Measurements from ENCODE around the gene KIAA0319L. TPM values are rescaled to one million over a fixed set of nuclear protein-coding genes. Genes with fewer than 3 reads are reported as not detected.

Gene KIAA0319L
- total RNA-seq, 1 donor from 2014 or later, result 50.6 TPM

- Histone ChIP-seq H3K36me3 (peaks cover 0 to 29% of the 10 kb centered on the region in 2 donors), H3K4me3 (no peak overlapping the region), H3K9me3 (no peaks in the 10 kb centered on the region), H3K27me3 (no peaks in the 10 kb centered on the region), H3K27ac (no peak overlapping the region), H3K4me1 (no peaks in the 10 kb centered on the region)
- DNase-seq (ENCODE audit: extremely low spot score in 2 of 2), result no peak
- intact Hi-C loops (cut with DNase I), result no loop called here
- TF ChIP-seq POLR2AphosphoS5 (IDR thresholded peaks at IDR 0.05; ENCODE audit: insufficient read depth in 1 of 2, low read depth in 1 of 2) (no peak), POLR2A (IDR thresholded peaks at IDR 0.05) (no peak)
- TF ChIP-seq, protein P1, sequence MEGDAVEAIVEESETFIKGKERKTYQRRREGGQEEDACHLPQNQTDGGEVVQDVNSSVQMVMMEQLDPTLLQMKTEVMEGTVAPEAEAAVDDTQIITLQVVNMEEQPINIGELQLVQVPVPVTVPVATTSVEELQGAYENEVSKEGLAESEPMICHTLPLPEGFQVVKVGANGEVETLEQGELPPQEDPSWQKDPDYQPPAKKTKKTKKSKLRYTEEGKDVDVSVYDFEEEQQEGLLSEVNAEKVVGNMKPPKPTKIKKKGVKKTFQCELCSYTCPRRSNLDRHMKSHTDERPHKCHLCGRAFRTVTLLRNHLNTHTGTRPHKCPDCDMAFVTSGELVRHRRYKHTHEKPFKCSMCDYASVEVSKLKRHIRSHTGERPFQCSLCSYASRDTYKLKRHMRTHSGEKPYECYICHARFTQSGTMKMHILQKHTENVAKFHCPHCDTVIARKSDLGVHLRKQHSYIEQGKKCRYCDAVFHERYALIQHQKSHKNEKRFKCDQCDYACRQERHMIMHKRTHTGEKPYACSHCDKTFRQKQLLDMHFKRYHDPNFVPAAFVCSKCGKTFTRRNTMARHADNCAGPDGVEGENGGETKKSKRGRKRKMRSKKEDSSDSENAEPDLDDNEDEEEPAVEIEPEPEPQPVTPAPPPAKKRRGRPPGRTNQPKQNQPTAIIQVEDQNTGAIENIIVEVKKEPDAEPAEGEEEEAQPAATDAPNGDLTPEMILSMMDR (IDR thresholded peaks at IDR 0.05), result no peak
Observed at GRCh38 chr1:35463232-35463631, 94.0 kb downstream of the KIAA0319L start.

DNA sequence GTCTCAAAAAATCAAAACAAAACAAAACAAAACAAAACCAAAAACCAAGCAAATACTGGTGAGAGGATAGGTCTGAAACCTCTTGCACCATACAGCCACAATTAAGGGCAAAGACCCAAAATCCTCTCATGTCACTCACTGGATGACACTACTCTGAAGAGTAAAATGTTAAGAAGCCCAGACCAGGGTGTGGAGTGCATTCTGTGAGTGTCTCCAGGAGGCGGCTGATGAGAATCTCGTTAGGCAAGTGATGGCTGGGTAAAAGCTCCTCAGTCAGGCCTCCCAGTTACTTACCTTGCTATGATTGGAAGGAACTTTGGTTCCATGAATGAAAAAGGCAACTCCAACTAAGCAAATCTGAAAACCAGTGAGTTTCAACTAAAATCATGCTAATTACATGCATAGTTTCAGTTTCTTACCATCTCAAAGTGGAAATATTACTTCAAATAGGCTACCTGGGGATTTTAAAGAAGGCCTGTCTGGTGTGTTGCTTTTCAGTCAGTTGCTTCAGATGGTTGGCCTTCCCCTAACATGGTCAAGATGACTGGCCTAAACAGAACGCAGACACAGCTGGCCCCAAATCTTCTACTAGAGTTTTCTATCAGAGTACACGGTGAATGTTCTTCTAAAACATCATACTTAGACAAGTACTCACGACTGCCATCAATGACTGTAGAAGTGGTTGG lies 95.1 kb downstream of the KIAA0319L start:
- TF ChIP-seq, protein P1 (IDR thresholded peaks at IDR 0.05), result no peak
- TF ChIP-seq POLR2A (IDR thresholded peaks at IDR 0.05), result no peak
- TF ChIP-seq POLR2AphosphoS5 (IDR thresholded peaks at IDR 0.05; ENCODE audit: insufficient read depth in 1 of 2, low read depth in 1 of 2), result no peak
- Histone ChIP-seq H3K27ac (no peak overlapping the region), H3K9me3 (no peaks in the 10 kb centered on the region), H3K27me3 (no peaks in the 10 kb centered on the region), H3K4me3 (no peak overlapping the region), H3K4me1 (no peaks in the 10 kb centered on the region), H3K36me3 (peaks cover 0 to 28% of the 10 kb centered on the region in 2 donors)
- no peak for DNase-seq (ENCODE audit: extremely low spot score in 2 of 2)
- intact Hi-C loops (cut with DNase I), result no loop called here

DNA sequence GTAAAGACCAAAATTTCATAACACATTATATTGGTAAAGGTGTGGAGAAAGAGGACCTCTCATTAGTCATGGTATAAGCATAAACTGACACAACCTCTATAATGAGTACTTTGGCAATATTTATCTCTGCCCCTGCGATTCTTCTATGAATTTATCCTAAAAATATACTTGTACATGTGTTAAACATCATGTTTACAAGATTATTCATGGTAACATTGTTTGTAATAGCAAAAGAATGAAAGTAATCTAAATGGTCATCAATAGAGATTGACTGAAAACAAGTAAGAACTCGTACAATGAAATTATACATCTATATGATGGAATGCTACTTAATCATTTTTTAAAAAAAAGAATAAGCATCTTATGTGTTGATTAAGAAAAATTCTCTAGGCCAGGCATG lies 96.4 kb downstream of the KIAA0319L start:
- H3K27ac ChIP-seq, result no peak overlapping the region
- TF ChIP-seq POLR2AphosphoS5 (IDR thresholded peaks at IDR 0.05; ENCODE audit: insufficient read depth in 1 of 2, low read depth in 1 of 2), result no peak
- no peak for TF ChIP-seq POLR2A (IDR thresholded peaks at IDR 0.05)
- H3K4me1 ChIP-seq, result no peaks in the 10 kb centered on the region
- intact Hi-C loops (cut with DNase I), result no loop called here
- peaks cover 0 to 21% of the 10 kb centered on the region in 2 donors for H3K36me3 ChIP-seq
- no peaks in the 10 kb centered on the region for H3K27me3 ChIP-seq
- H3K9me3 ChIP-seq, result no peaks in the 10 kb centered on the region
- no peak overlapping the region for H3K4me3 ChIP-seq
- DNase-seq (ENCODE audit: extremely low spot score in 2 of 2), result no peak

DNA sequence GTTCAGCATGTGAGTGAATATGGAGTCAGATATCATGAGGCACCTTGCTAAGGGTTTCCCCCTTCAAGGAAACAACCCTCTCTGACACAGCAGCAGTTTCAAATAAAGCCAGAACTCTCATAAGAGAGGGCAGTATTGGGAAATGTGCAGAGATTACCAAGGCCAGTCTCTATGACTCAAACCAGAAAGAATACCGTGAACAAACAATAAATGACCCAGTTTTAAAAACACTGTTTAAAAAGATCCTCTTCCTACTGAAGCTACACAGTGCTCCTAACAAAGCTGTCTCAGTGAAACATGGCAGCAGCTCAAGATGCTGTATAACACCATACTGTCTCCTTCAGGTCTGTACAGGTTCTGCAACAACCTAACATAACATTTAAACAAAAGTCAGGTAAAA lies 102.6 kb downstream of the KIAA0319L start:
- no peaks in the 10 kb centered on the region for H3K36me3 ChIP-seq

DNA sequence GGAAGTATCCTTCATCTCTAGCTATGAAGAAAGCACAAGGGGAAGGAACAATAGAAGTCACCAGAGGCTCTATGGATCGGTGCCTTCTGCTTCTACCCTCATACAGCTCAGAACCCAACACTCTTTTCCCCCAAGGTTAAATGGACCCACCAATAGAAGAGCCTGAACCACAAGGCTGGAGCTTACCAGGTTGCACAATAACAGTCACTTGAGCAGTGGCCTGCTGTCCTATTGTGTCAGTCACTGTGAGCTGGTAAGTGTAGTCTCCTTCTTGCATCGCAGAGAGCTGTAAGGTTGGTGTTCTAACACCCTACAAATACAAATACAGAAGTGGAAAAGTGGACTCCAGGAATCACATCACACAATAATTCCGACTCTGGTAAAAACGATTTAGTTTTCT lies 103.0 kb downstream of the KIAA0319L start:
- no peak overlapping the region for H3K4me3 ChIP-seq
- H3K4me1 ChIP-seq, result peaks cover 48% of the 10 kb centered on the region
- DNase-seq (ENCODE audit: extremely low spot score in 2 of 2), result no peak
- H3K27me3 ChIP-seq, result no peaks in the 10 kb centered on the region
- H3K27ac ChIP-seq, result peak overlapping the region; percentile 76
- no peaks in the 10 kb centered on the region for H3K9me3 ChIP-seq
- intact Hi-C loops (cut with DNase I), result loop anchor here (5.0 to 10.0 kb wide), 2 partner anchors 108 to 271 kb away; no protein-coding TSS in a partner anchor
- TF ChIP-seq POLR2A (IDR thresholded peaks at IDR 0.05) (no peak), POLR2AphosphoS5 (IDR thresholded peaks at IDR 0.05; ENCODE audit: insufficient read depth in 1 of 2, low read depth in 1 of 2) (no peak)
- TF ChIP-seq, protein P1 (IDR thresholded peaks at IDR 0.05), result no peak
- no peaks in the 10 kb centered on the region for H3K36me3 ChIP-seq

More for the DNA sequence above, 102.6 kb downstream of the KIAA0319L start:
- intact Hi-C loops (cut with DNase I), result loop anchor here (5.0 to 10.0 kb wide), 2 partner anchors 108 to 270 kb away; no protein-coding TSS in a partner anchor
- no peak for DNase-seq (ENCODE audit: extremely low spot score in 2 of 2)
- no peaks in the 10 kb centered on the region for H3K9me3 ChIP-seq
- no peak overlapping the region for H3K4me3 ChIP-seq
- TF ChIP-seq POLR2AphosphoS5 (IDR thresholded peaks at IDR 0.05; ENCODE audit: insufficient read depth in 1 of 2, low read depth in 1 of 2) (no peak), POLR2A (IDR thresholded peaks at IDR 0.05) (no peak)
- TF ChIP-seq, protein P1 (IDR thresholded peaks at IDR 0.05), result no peak
- H3K27me3 ChIP-seq, result no peaks in the 10 kb centered on the region
- H3K27ac ChIP-seq, result peak overlapping the region; percentile 76
- peaks cover 48% of the 10 kb centered on the region for H3K4me1 ChIP-seq
